ENCODE measurements around the gene TRIML1.

DNA sequence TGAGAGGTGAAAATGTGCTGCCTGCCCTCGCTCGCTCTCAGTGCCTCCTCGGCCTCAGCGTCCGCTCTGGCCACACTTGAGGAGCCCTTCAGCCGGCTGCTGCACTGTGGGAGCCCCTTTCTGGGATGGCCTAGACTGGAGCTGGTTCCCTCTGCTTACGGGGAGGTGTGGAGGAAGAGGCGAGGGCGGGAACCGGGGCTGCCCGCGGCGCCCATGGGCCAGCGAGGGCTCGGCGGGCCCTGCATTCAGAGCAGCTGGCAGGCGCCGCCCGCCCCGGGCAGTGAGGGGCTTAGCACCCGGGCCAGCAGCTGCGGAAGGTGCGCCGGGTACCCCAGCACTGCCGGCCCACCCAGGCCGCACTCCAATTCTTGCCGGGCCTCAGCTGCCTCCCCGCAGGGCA, 39.6 kb downstream of the TRIML1 start:
- TF ChIP-seq POLR2AphosphoS5 (IDR thresholded peaks at IDR 0.05; ENCODE audit: low read depth, low read length) (no peak), TAF1 (IDR thresholded peaks at IDR 0.05; ENCODE audit: borderline replicate concordance, low read depth, low read length) (no peak)

Data from GM12892 (cell line).